ENCODE measurements around the gene SLF2.

The SLF2 gene

GRCh38 chr10:100980711-100981110 lies 67.9 kb downstream of the SLF2 start:
- DNase-seq, result no peak

GRCh38 chr10:100981178-100981772 lies 68.5 kb downstream of the SLF2 start:
- DNase-seq, result no peak

GRCh38 chr10:100982916-100983830 lies 70.4 kb downstream of the SLF2 start:
- DNase-seq, result no peak

DNA sequence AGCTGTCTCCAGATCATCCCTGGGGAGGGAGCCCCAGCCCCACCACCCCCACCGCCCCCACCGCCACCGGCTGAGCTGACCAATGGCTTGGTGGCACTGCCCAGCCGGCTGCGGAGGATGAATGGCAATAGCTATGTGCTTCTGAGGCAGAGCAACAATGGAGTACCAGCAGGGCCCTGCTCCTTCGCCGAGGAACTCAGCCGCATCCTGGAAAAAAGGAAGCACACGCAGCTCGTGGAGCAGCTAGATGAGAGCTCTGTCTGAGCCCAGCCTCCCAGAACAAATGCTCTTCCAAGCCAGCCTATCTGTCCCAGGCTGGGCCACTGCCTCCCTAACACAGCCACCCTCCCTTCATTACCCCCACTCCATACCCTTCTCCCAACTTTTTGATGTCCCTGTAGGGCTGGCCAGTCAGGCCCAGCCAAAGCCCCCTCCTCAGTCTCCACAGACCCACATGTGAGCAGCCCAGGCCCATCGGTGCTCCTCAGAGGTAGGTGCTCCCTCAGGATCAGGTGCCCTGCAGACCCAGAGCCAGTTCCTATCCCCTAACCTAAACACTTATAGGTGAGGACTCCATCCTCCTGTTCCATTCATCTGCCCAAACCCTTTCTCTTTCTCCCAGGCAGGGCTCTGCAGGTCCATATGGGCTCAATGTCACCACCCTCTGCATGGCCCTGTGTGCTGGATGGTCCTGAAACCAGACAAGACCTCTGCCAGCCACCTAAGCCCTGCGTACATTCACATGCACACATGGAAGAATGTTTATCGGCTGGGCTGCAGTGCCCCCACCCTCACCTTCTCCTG lies 71.3 kb downstream of the SLF2 start:
- no peak for DNase-seq

- no peak for DNase-seq
These were observed 72.0 kb downstream of the SLF2 start for GRCh38 chr10:100984672-100985177.

- no peak for DNase-seq
These were observed 72.6 kb downstream of the SLF2 start for GRCh38 chr10:100985336-100985735.

GRCh38 chr10:100986623-100986951 lies 73.8 kb downstream of the SLF2 start:
- no peak for DNase-seq

DNA sequence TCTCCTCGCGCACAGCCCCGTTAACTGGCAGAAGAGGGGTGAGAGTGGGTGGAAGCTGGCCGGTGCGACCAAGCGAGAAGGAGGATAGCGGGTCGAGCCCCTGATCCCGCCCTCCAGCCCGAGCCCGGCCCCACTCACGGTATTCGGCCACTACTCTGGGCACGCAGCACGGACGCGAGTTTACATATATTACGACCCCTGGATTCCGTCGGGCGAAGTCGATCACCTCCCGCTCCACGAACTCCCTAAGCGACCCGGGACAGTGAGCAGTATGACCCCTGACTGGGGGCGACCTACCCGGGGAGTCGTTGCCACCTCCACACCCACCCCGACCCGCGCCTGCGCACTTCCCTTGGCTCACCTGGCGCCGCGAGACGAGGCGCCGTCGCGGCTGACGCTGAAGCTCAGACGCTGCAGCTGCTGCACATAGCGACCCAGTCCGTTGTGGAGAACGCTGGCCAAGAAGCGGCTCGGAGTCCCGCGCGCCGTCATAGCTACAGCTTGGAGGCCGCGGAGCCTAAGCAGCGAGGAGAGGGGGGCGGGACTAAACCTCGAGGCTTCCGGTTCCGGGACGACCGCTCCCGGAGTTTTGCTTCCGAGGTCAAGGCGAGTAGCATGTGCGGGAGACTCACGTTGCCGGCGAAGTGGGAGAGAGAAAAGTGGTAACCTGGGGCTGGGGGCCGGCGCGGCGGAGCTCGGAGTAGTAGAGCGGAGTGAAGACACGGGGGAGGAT lies 74.4 kb downstream of the SLF2 start, which contains the start of the genes MRPL43 and TWNK:
Gene MRPL43, minus strand, starts transcription at position 546 of the 733 bp plus-strand sequence. Its CDS starts 54 bp downstream, at position 492.
Gene TWNK, plus strand, starts transcription at position 592 of the 733 bp plus-strand sequence. CDS start 668 bp downstream, outside the sequence.
- peak; percentile 87 for DNase-seq

DNA sequence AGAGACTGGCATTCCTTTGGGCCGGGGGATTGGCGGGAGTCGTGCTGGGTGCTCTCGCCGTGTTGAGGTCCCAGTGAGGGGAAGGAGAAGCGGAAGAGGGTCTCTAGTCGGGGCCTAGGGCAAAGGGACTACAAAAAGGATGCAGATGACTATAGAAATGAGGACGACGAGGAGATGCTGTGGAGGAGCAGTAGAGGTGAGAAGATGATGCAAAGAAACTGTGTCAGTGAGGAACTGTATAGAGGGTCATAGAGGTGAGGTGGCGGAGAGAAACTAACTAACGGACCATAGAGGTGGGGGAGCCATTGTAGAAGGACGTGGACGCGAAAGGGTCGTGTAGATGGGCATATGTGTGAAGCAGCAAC lies 74.9 kb downstream of the SLF2 start:
- DNase-seq, result no peak

DNA sequence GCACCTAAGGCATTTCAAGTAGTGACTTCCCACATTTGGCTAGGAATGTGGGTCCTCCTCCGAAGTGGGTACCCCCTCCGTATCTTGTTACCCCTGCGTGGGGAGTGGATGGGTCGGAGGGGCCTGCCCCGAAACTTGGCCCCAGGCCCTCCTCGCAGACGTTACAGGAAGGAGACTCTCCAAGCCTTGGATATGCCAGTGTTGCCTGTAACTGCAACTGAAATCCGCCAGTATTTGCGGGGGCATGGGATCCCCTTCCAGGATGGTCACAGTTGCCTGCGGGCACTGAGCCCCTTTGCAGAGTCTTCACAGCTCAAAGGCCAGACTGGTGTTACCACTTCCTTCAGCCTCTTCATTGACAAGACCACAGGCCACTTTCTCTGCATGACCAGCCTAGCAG lies 75.4 kb downstream of the SLF2 start:
- DNase-seq, result no peak

GRCh38 chr10:100989088-100989487 lies 76.3 kb downstream of the SLF2 start:
- DNase-seq, result no peak

DNA sequence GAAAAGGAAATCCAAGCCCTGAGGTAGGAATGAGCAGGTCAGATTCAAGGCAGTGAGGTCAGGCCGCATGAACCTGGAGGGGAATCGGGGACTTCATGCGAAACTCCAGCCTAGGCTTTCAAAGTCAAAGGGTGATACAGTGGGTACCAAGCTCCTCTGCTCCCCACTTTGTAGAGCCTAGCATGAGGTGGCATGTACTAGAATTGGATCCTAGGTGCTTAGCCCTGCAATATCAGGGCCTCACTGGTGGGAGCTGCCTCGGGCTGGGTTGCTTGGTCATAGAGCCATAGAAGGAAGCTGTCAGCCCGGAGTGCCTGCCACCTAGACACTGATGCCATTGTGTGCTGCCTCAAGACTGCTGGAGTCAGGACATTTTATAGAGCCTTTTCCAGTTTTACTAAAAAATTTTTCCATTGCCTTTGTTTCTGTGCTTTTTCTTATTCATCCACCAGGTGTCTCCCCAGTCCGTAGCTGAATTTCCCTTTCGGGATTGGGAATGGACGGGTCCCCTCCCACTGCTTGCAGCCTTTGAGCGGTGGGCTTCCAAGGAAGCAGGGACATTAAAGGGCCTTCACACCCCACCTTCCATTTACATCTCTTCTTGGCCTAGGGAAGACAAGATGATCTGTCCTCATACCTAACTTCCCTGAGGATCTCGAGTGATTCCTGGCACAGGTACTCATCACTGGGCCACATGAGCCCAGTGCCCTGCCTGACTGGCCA lies 81.4 kb downstream of the SLF2 start:
- peak; percentile 57 for DNase-seq

GRCh38 chr10:100995181-100995580 lies 82.4 kb downstream of the SLF2 start:
- DNase-seq, result no peak

DNA sequence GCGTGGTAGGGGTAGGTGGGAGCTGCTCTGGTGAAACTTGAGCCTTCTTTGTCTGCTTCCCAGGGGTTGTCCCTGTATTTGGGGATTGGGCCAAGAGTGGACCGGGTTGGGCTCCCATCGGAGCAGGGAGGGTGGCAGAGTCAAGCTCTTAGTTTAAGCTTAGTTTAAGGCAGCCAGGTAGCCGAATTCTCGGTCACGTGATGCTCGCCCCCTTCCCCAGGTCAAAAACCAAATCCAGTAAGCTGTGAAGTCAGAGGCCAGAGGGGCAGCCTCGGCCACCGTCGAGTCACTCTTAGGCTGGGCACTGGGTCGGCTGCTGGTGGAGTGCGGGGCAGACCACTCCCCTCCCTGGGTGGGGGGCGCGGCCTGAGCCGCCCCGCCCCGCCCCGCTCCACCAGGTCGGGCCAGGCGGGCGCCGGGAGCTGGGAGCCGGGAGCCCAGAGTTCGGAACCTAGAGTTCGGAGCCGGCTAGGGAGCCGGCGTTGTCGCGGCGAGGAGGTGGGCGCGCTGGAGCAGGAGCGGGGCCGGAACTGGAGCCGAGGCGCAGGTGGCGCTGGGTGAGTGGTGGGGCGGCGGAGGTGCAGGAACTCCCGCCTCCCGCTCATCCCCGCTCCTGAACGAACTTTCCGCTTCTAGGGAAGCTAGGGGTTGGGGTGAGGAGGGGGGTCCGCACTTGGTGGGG lies 84.1 kb downstream of the SLF2 start:
- peak; percentile 82 for DNase-seq

- peak; percentile 91 for DNase-seq
These were observed 84.8 kb downstream of the SLF2 start for GRCh38 chr10:100997360-100998182.

- DNase-seq, result peak; percentile 94
These were observed 85.6 kb downstream of the SLF2 start for GRCh38 chr10:100998183-100998990.

DNA sequence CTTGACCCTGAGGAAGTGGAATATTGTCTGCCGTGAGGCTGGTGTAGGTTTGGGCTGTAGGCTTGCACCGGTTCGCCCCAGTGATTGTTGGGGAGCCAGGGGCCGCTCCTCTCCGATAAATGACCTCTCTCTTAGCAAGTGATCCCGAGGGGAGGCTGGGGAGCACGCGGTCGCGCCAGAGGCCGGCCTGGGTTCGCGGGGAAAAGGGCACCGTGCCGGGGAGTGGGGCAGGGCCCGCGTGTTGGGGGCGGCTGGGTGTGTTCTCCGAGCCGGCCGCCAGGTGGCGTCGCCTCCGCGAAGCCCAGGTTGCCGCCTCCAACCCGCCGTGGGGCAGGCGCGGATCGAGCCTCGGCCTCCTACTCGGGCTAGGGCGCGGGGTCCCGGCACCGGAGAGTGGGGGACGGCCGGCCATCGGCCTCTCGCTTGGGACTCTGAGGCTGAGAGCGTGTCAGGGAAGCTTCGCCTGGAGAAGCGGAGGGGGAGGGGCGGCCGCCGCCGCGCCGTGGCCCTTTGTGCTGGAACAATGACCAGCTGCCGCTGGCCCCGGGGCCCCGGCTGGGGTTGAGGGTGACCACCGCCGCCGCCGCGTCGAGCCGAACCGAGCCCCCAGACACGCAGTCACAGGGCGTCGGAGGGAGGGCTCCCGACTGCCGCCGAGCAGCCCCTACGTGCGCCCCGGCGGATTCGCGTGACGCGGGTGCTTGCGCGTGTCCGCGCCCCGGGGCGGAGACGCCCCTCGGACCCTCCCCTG lies 86.4 kb downstream of the SLF2 start:
- peak; percentile 98 for DNase-seq

GRCh38 chr10:100999742-101000126 lies 87.0 kb downstream of the SLF2 start, which contains the start of gene LZTS2:
Gene LZTS2 (plus strand): TSS chr10:100999808. CDS start chr10:101002539, 2,731 bp downstream.
- DNase-seq, result no peak

All from right kidney (tissue), 1 donor.